HG03521 (cell line): ENCODE data around the gene CEL.

Experiments
- ATAC-seq: cut with Tn5 transposase; IDR thresholded peaks from one replicate; pipeline ENCODE4 v1.9.1; 2021; ENCODE audit warnings: mild to moderate bottlenecking, moderate library complexity; ENCODE audit not compliant: unreplicated experiment

CEL gene

GRCh38 chr9:133101356-133102189 lies 39.8 kb downstream of the CEL start:
- no peak for ATAC-seq

DNA sequence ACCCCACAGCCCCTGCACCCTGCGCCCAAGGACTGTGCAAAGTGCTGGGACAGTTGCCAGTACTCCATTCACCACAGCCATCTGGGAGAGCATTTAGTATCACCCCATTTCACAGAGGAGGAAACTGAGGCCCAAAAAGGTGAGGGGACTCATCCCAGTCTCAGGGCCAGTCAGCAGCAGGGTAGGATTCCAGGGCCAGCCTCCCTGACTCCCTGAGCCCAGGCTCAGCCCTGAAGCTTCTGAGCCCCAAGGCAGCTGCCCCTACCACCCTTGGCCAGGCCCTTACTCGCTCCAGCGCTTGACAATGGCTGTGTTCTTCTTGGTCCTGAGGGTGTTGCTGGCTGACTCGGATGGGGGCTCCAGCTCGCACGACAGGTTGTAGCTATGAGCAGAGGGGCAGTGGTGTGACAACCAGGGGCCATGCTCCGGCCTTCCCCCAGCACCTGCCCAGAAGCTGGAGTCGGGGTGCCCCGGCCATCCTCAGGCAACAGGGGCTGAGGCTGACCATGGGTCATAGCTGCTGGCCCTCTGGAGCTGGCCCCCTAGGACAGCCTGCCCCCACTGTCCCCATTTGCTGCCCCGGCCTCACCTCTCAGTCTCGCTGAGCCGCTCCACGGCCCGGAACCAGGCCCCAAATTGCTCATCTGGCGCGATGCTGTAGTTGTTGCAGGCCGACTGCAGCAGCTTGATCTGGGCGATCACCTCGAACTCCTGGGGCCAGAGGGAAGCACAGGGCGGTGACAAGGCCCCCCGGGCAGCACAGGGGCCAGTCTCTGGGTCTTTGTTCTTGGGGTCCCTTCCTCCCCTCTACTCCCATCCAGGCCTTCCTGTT lies 40.6 kb downstream of the CEL start:
- no peak for ATAC-seq

DNA sequence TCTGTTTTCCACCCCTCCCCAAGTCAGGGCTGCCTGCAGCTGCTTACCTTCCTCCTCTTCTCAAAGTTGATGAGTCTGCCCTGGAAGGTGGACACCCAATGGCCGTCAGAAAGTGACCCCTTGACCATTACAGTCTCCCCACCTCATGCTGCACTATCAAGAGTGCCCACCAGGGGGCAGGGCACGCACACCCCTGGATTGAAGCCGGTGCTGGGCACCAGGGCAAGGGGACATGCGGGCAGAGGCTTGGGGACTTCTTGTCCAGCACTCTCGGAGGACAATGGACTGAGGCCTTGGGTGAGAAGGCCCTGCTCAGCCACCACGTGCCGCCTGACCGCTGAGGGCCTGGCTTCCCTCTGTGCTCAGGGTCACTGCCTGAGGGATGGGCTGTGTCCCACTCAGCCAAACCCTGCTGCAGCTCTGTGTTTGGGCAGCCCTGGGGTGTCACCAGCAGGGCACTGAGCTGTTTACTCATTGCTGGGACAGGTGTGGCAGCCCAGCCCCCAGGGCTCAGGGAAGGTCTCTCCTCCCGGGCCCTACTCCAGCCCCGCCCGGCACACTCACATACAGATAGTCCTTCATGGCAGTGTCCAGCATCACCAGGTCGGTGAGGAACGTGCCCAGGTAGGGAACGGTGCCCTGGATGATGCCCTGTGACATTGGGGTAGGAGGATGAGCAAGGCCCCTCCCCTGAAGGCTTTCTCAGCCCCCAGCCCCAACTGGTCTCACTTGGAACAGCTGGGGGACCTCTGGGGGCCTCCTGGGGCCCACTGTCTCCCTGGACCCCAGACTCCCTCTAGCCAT lies 41.6 kb downstream of the CEL start:
- no peak for ATAC-seq

DNA sequence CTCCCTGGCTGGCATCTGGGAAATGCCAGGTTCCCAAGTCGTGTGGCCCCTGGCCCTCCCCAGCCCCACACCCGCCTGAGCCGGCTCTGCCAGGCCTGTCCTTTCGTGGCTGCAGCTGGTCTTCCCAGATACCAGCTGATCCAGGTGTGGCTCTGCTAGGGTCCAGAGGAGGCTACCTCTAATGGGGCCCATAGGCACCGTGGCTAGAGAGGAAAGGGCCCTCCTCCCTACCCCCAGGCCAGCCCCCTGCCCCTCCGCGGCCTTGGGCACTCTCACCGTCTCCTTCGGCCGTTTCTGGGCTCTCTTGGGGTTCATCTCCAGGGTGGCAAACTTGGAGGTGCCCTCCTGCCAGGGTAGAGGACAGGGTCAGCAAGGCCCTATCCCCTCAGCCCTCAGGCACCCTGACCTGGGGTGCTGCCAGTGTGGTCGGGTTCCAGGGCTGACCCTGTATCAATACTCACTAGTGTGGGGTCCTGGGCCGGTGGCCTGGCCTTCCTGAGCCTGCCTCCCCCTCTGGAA lies 42.3 kb downstream of the CEL start:
- no peak for ATAC-seq

DNA sequence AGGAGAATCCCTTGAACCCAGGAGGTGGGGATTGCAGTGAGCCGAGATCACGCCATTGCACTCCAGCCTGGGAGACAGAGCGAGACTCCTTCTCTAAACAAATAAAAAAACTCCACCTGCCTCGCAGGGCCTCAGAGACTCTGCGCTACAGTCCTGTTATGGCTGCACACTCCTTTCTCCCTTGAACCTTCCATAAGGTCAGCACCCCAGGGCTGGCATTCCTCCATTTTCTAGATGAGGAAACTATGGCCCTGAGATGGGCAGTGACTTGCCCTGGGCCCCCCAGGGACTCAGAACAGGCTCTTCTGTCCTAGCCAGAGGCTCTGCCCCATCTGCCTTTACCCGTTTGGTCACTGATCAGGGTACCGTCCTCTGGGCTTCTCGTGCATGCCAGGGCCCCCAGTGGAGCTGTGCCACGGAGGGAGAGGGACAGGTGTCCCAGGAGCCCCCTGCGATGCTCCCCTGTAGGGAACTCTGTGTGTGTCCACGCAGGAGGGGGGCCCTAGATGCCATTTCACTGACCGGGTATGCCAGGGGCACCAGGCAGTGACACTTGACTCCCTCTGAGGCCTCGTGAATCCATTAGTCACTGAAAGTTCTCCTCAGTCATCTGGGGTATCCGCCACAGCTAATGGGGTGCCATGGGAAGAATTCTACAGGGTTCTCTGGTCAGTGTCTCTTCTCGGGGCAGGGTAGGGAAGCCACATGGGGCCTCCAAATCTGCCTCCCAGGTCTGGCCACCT lies 43.1 kb downstream of the CEL start:
- ATAC-seq: no peak

DNA sequence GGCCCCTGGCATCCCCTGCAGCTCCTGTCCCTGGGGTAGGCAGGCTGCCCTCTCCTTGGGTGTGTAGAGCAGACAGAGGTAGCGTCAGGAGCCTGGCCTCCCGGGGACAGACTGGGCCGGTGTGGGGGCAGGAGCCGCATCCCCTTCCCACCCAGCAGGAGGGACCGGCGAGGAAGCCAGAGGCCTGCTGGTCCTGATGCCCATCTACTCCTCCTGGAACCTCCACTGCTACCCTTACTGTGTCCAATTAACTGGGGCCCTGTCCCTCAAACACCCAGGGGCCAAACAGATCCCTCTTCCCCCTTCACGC lies 43.6 kb downstream of the CEL start:
- ATAC-seq: no peak

DNA sequence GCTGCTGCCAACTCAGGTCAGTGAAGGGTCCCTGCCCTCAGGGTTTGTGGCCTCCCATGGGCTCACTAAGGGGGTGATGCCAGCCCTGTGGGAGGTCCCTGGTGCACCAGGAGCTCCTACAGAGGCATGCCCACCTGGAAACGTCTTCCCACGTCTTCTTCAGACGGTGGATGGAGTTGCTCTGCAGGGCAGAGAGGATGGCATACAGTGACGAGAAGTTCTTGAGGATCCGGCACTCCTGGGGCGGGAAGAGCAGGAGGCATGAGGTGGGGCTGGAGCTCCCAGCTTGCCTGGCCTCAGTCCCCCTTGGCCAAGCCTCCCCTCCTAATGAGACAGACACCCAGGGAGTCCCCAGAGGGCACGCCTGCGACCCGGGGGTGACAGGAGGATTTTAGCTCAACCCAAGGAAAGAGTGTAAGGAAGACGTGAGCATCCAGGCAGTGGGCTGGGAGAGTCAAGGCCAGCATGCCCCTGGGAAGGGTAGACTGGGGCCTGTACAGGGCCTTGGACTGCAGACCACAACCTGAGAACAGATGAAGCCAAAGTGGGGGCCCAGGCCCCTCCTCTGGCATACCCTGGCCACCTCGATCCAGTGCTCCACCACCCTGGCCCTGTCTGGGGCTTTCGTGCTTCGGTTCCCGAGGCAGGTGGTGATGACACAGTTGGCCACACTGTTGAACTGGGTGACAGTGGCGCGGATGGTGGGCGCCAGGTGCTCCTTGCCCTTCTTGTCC lies 44.9 kb downstream of the CEL start:
- no peak for ATAC-seq

GRCh38 chr9:133107245-133107722 lies 45.5 kb downstream of the CEL start:
- no peak for ATAC-seq

DNA sequence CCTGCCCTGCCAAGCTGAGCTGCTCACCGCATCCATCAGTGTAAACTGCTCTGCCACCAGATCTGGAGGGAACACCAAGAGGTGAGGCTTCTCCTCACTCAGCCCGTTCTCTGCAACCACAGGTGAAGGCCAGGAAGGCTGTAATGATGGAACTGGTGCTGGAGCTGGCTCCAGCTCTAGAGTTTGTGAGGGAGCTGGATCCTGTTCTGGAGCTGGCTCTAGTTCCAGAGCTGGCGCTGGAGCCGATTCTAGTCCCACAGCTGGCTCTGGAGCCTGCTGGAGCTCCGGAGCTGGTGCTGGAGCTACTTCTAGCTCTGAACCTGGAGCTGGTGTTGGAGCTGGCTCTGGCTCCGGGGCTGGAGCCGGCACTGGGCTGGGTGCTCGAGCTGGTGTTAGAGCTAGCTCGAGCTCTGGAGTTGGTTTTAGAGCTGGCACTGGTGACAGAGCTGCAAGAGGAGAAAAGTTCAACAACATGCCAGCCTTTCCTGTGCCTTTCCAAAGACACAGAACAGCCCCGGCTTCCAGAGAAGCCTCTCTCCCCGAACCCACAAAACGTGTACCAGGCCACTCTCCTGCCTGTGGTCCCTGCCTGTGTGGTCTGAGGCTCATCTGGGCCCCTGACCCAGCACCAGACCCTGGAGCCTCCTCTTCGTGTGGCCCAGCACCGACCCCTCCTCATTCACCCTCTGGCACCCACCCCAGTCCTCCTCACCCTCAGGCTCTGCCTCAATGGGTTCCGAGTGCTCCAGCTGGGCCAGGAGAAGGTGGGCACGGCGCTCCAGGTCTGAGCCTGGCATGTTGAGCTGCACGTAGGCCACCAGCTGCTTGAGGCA lies 46.4 kb downstream of the CEL start:
- ATAC-seq: no peak

GRCh38 chr9:133108794-133109641 lies 47.2 kb downstream of the CEL start:
- ATAC-seq: no peak

GRCh38 chr9:133109931-133110650 lies 48.3 kb downstream of the CEL start:
- ATAC-seq: no peak

DNA sequence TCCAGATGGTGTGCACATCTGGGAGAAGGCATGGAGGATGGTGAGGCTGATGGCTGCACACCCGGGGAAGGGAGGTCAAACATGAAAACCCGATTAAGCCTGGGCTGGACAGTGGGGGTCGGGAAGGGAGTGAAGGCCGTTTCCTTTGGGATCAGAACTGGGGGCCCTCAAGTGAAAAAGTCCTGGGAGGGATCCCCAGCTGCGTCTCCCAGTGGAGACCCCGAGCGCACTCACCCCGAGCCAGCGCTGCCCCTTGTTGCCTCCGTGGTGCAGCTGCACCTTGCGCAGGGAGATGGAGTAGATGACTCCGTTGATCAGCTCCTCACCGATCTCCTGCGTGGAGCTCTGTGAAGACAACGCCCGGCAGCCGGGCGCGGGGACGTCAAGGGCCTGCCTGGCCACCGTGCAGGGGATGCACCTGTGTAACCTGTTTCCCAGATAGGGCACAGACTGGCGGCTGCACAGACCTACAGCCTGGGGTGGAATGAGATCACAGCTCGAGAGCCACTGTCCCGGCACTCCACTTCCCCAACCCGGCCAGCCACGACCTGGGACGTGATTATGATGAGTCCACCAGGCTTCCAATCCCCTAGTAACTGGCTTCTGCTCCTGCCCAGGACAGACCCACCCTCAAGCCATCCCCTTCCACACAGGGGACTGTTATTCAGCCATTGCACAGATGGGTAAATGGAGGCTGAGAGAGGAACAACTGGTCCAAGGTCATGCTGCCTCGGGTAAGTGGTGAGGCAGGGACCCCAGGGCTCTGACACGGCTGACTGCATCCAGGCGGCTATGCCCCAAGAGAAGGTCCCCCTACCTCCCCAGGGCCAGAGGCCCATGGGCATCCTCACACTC lies 50.3 kb downstream of the CEL start:
- no peak for ATAC-seq

DNA sequence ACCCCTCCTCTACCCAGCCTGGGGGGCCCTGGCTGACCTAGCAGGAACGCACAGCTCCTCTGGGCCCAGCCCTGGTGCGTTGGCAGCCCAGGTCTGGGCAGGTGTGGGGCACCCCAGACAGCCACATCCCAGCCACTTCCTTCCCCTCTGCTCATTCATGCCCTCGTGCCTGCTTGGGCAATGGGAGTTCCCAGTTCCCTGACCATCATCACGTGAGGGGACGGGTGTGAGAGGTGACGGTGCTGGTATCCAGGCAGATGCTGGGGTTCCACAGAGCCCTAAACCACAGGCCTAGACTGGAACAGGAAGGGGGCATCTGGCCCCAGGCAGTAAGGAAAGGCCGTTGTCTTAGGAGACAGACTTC lies 50.9 kb downstream of the CEL start:
- ATAC-seq: no peak

DNA sequence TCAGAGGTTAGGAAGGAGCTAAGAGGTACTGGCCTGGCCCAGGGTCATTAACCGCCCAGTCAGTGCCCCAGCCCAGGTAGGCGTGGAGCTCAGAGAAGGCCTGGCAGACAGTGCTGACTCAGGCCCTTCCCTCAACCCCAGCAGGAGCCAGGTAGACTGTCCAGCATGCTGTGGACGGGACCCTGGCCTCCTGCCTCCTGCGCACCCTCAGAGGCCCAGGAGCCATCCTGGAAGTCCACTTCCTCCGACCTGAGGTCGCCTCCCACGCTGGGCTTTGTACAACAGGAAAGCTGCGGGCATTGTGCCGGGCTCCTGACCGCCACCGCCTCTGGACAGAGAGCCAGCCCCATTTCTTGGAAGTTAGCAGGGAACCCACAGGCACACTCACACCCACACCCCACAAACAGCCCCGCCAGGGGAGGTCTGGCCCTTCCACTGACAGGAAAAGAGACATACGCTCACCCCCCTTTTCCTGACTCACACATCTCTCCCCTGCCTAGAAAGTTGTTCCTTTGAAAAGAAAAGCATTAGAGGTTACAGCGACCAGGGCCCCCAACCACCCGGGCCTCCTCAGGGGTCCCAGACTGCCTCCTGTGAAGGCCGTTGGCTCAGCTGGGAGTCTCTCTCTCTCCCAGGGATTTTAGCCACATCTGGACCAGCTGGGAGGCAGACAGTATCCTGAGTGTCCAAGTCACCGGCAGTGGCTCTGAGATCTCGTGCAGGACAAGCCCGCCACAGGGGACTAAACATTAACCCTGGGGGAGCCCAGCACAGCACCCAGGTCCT lies 51.6 kb downstream of the CEL start:
- ATAC-seq: no peak

- no peak for ATAC-seq
Observed at GRCh38 chr9:133113949-133114885, 52.4 kb downstream of the CEL start.
